EH (cell line): Measurements from ENCODE around the gene EGFLAM.
"Not testable (repeated sequence)": the region's sequence is repeated elsewhere in the genome, so short reads cannot be mapped to it uniquely, and the experiment has no call there.

Experiments
- DNase-seq: peaks from one replicate; pipeline ENCODE4 v3.0.0-alpha.2; 2015; ENCODE audit warnings: low read depth

Gene EGFLAM

GRCh38 chr5:38329132-38329715, 70.9 kb downstream of the EGFLAM start:
- DNase-seq, result peak; percentile 15

DNA sequence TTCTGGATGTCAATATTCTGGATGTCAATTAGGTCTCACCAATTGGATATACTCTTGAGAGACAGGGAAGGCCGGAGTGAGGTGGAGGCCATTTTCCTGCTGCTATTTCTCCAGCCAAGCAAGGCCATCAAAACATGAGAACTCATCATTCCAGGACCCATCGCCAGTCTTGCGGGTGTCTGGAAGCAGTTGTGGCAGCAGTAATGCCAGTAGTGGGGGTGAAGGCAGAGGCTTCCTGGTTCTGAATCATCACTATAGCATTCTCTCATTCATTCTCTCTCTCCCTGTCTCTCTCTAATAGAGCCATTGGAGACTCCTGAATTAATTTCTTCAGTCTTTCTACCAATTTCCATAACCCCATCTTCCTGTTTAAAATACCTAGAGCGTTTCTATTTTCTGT, 71.8 kb downstream of the EGFLAM start:
- DNase-seq, result peak; percentile 18

- no peak for DNase-seq
These were observed 73.5 kb downstream of the EGFLAM start for GRCh38 chr5:38331831-38332230.

GRCh38 chr5:38333181-38333580, 74.8 kb downstream of the EGFLAM start:
- DNase-seq, result not testable (repeated sequence)

- no peak for DNase-seq
These were observed 80.1 kb downstream of the EGFLAM start for GRCh38 chr5:38338455-38338854.

- DNase-seq, result no peak
These were observed 81.1 kb downstream of the EGFLAM start for GRCh38 chr5:38339446-38339845.

DNA sequence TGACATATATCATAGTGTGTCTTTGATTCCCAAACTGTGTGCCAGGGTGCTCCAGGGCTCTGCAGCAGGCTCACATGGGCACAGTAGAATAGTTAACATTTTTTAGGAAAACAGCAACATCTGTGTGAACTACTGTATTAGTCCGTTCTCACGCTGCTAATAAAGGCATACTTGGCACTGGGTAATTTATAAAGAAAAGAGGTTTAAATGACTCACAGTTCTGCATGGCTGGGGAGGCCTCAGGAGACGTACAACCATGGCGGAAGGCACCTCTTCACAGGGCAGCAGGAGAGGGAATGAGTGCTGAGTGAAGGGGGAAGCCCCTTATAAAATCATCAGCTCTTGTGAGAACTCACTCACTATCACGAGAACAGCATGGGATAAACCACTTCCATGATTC, 82.7 kb downstream of the EGFLAM start:
- DNase-seq, result no peak

DNA sequence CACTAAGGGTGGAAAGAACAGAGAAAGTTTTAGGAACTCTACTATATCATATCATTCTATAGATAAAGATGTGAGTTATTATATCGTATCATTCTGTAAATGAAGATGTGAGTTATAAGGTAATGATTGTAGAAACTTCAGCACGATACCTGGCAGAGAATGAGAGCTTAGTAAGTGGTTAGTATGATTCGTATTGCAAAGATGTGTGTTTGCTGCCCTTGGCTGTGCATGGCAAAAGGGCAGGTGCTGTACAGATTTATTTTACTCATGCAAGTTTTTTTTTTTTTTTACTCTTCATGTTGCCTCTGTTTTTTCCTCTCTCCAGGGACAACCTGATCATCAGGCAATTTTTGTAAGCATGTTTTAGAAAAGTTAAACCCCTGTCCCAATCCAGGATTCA, 83.3 kb downstream of the EGFLAM start:
- no peak for DNase-seq

DNA sequence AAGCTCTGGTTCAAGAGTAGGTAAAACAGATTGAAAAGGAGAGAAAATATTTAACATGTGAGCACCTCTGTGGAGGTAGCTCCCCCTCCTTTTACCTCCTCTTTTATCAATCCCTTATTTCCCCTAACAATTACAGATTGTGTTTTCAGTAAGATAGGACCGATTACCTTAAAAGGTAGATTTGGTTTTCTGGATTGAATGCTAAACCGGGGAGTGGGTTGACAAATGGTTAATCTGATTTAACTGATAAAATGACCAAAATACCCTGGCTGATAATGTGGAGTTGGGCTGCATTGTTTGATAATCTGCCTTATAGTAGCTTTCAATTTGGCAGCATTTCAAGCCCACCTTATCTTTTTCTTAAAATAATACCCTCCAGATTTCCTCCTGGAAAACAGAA, 83.9 kb downstream of the EGFLAM start:
- no peak for DNase-seq

- no peak for DNase-seq
These were observed 86.5 kb downstream of the EGFLAM start for GRCh38 chr5:38344891-38345290.

GRCh38 chr5:38346593-38346992, 88.2 kb downstream of the EGFLAM start:
- DNase-seq, result no peak

GRCh38 chr5:38347040-38347763, 88.8 kb downstream of the EGFLAM start:
- DNase-seq, result no peak

DNA sequence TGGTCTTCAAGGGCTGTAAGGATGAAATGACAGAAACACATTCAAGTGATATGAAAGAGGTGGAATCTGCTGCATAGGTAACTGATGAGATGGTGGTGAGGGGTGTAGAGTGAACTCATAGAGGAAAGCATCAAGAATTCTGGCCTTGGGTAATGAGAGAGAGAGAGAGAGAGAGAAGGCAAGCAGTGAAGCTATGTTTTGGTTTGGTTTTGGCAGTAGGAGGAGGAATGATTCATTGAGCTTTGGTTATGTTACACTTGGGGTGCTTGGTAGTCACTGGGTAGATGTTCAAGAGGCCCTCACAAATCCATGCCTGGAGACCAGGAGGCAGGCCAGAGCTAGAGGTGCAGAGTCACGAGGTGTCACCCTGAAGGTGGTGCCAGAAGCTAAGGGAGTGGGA, 89.5 kb downstream of the EGFLAM start:
- no peak for DNase-seq

GRCh38 chr5:38360323-38361061, 102.1 kb downstream of the EGFLAM start:
- DNase-seq, result no peak

DNA sequence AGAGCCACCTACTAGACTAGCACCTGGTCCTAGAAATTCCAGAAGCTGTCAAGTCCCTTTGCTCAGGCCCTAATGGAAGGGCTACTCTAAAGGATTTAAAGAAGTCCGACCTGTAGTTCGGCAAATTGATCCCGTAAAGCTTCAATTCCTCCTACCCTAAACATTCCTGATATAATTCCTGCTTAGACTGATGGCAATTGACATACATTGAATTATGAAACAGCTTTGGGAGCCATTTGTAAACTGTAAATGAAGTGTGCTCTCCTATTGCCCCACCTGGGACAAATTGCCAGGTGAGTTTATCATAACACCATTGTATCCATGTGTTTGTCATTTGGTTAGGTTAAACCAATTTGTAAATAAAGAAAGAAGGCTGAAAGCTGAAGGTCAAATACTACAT, 104.4 kb downstream of the EGFLAM start:
- no peak for DNase-seq

GRCh38 chr5:38364825-38365224, 106.5 kb downstream of the EGFLAM start:
- no peak for DNase-seq

DNA sequence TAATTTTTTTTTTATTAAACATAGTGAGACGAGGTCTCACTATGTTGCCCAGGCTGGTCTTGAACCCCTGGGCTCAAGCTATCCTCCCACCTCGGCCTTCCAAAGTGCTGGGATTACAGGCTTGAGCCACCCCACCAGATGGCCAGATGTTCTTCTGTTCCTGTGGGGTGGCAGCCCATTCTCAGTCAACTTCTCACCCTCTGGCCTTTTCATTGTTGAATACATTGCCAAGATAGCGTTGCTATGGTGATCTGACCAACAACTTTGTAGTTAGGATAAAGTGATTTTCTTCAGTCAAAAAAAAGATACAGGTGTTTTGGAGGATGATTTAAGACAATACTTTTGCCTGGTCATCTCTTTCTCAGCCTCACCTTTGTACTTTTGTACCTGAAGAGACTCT, 109.1 kb downstream of the EGFLAM start:
- DNase-seq, result no peak

- DNase-seq, result no peak
These were observed 109.6 kb downstream of the EGFLAM start for GRCh38 chr5:38367966-38368365.

GRCh38 chr5:38369692-38370091, 111.3 kb downstream of the EGFLAM start:
- DNase-seq, result peak; percentile 75

GRCh38 chr5:38370358-38371100, 112.2 kb downstream of the EGFLAM start:
- DNase-seq, result peak; percentile 41

DNA sequence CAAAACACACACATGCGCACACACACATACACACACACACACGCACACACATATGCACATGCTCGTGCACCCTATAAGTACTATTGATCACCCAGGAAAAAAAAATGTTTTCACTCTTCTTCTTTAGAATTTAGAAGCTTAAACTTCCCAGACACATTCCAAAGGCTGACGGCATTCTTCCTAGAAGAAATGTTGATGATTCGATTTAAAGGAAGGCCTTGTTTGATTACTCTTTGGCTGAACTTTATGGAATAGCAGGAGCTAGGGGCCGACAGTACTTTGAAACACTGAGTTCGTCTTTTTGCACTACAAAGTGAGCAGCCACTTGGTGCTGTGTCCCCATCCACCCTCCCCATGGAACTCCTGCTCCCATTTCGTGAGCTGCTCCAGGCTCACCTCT, 113.2 kb downstream of the EGFLAM start:
- DNase-seq, result peak; percentile 29

- DNase-seq, result peak; percentile 9
These were observed 115.4 kb downstream of the EGFLAM start for GRCh38 chr5:38373743-38374142.

- DNase-seq, result no peak
These were observed 117.1 kb downstream of the EGFLAM start for GRCh38 chr5:38375423-38375822.
